IgD-negative memory B cell (primary cell): ENCODE results near the gene FGF6. TPM values are rescaled to one million over a fixed set of nuclear protein-coding genes. Genes with fewer than 3 reads are reported as not detected.
"Not testable (repeated sequence)": the region's sequence is repeated elsewhere in the genome, so short reads cannot be mapped to it uniquely, and the experiment has no call there.

Experiments used
- H3K27ac Mint-ChIP-seq, 3 donors: one replicate each; pipeline ENCODE4 v1.8.0; 2020 to 2022; ENCODE audit warnings: mild to moderate bottlenecking in 3 of 3, mixed read lengths in 3 of 3, moderate library complexity in 1 of 3
- H3K27me3 Mint-ChIP-seq: one replicate; pipeline ENCODE4 v1.8.0; 2021; ENCODE audit warnings: mixed read lengths
- H3K36me3 Mint-ChIP-seq: one replicate; pipeline ENCODE4 v1.8.0; 2020; ENCODE audit warnings: mild to moderate bottlenecking, mixed read lengths
- H3K4me1 Mint-ChIP-seq, 3 donors: one replicate each; pipeline ENCODE4 v1.8.0; 2020 to 2022; ENCODE audit warnings: mixed read lengths in 3 of 3, mild to moderate bottlenecking in 1 of 3
- H3K4me3 Mint-ChIP-seq, 4 donors: one replicate each; pipeline ENCODE4 v1.8.0; 2020 to 2022; ENCODE audit warnings: mild to moderate bottlenecking in 4 of 4, mixed read lengths in 4 of 4, moderate library complexity in 3 of 4
- H3K9me3 Mint-ChIP-seq, 3 donors: one replicate each; pipeline ENCODE4 v1.8.0; 2020 to 2021; ENCODE audit warnings: mixed read lengths in 3 of 3, mild to moderate bottlenecking in 1 of 3
- polyA plus RNA-seq: library from polyadenylated mRNA; unstranded; fragments of 300-500 nt; fragmentation: Illumina TruSeq; gene quantifications from one replicate; pipeline ENCODE4 v1.2.3, GENCODE V29; 2021

FGF6 gene
- not detected for polyA plus RNA-seq

GRCh38 chr12:4445156-4446101 lies at the start of gene FGF6:
Gene FGF6 (minus strand): TSS chr12:4445815. CDS start chr12:4445570, 245 bp downstream.
- H3K36me3 Mint-ChIP-seq, result peaks cover 1% of the 10 kb centered on the region
- H3K4me1 Mint-ChIP-seq, result peaks cover 1 to 5% (median 3%) of the 10 kb centered on the region in 3 donors
- H3K27ac Mint-ChIP-seq, result no peak within 1 kb of the TSS
- peaks cover 0 to 3% (median 0%) of the 10 kb centered on the region in 3 donors for H3K9me3 Mint-ChIP-seq
- peaks cover 35% of the 10 kb centered on the region for H3K27me3 Mint-ChIP-seq
- no peak within 1 kb of the TSS for H3K4me3 Mint-ChIP-seq

- no peaks in the 10 kb centered on the region for H3K9me3 Mint-ChIP-seq
- H3K36me3 Mint-ChIP-seq, result peaks cover 7% of the 10 kb centered on the region
- no peak overlapping the region for H3K4me3 Mint-ChIP-seq
- no peak overlapping the region for H3K27ac Mint-ChIP-seq
- H3K4me1 Mint-ChIP-seq, result no peaks in the 10 kb centered on the region
- no peaks in the 10 kb centered on the region for H3K27me3 Mint-ChIP-seq
Observed at GRCh38 chr12:4490973-4491372, 45.4 kb upstream of the FGF6 start.

GRCh38 chr12:4489556-4489955 lies 43.9 kb upstream of the FGF6 start:
- no peak overlapping the region for H3K27ac Mint-ChIP-seq
- H3K36me3 Mint-ChIP-seq, result peaks cover 7% of the 10 kb centered on the region
- H3K9me3 Mint-ChIP-seq, result no peaks in the 10 kb centered on the region
- H3K27me3 Mint-ChIP-seq, result no peaks in the 10 kb centered on the region
- H3K4me1 Mint-ChIP-seq, result peaks cover 0 to 7% (median 0%) of the 10 kb centered on the region in 3 donors
- no peak overlapping the region for H3K4me3 Mint-ChIP-seq

GRCh38 chr12:4486980-4487379 lies 41.4 kb upstream of the FGF6 start:
- Mint-ChIP-seq H3K36me3 (peaks cover 9% of the 10 kb centered on the region), H3K4me3 (no peak overlapping the region), H3K9me3 (no peaks in the 10 kb centered on the region), H3K27ac (peak overlapping the region in 1 of 3 donors; percentile 2), H3K27me3 (no peaks in the 10 kb centered on the region), H3K4me1 (peaks cover 0 to 8% (median 0%) of the 10 kb centered on the region in 3 donors)

GRCh38 chr12:4486049-4486699 lies 40.6 kb upstream of the FGF6 start:
- Mint-ChIP-seq H3K27ac (no peak overlapping the region), H3K36me3 (peaks cover 9% of the 10 kb centered on the region), H3K27me3 (no peaks in the 10 kb centered on the region), H3K4me1 (peaks cover 0 to 8% (median 0%) of the 10 kb centered on the region in 3 donors), H3K9me3 (no peaks in the 10 kb centered on the region), H3K4me3 (no peak overlapping the region)

- Mint-ChIP-seq H3K27ac (peak overlapping the region in 1 of 3 donors; percentile 63), H3K4me1 (peaks cover 0 to 8% (median 0%) of the 10 kb centered on the region in 3 donors), H3K9me3 (peaks cover 0 to 5% (median 5%) of the 10 kb centered on the region in 3 donors), H3K4me3 (no peak overlapping the region), H3K27me3 (peaks cover 2% of the 10 kb centered on the region), H3K36me3 (peaks cover 4% of the 10 kb centered on the region)
Observed at GRCh38 chr12:4483885-4484823, 38.5 kb upstream of the FGF6 start.

GRCh38 chr12:4482936-4483335 lies 37.3 kb upstream of the FGF6 start:
- H3K4me3 Mint-ChIP-seq, result no peak overlapping the region
- peaks cover 0 to 8% (median 0%) of the 10 kb centered on the region in 3 donors for H3K4me1 Mint-ChIP-seq
- peaks cover 2% of the 10 kb centered on the region for H3K36me3 Mint-ChIP-seq
- no peak overlapping the region for H3K27ac Mint-ChIP-seq
- peaks cover 2% of the 10 kb centered on the region for H3K27me3 Mint-ChIP-seq
- H3K9me3 Mint-ChIP-seq, result peaks cover 4 to 11% (median 9%) of the 10 kb centered on the region in 3 donors

GRCh38 chr12:4478933-4479332 lies 33.3 kb upstream of the FGF6 start:
- Mint-ChIP-seq H3K27me3 (peaks cover 8% of the 10 kb centered on the region), H3K27ac (no peak overlapping the region), H3K36me3 (peaks cover 4% of the 10 kb centered on the region), H3K4me1 (no peaks in the 10 kb centered on the region), H3K4me3 (no peak overlapping the region), H3K9me3 (peaks cover 4 to 15% (median 9%) of the 10 kb centered on the region in 3 donors)

GRCh38 chr12:4477129-4477528 lies 31.5 kb upstream of the FGF6 start:
- Mint-ChIP-seq H3K27ac (no peak overlapping the region), H3K36me3 (peaks cover 3% of the 10 kb centered on the region), H3K27me3 (peaks cover 10% of the 10 kb centered on the region), H3K4me1 (no peaks in the 10 kb centered on the region), H3K9me3 (peaks cover 4 to 15% (median 9%) of the 10 kb centered on the region in 3 donors), H3K4me3 (peak overlapping the region in 1 of 4 donors; percentile 26)

- Mint-ChIP-seq H3K27ac (no peak overlapping the region), H3K27me3 (peaks cover 6% of the 10 kb centered on the region), H3K4me3 (no peak overlapping the region), H3K9me3 (no peaks in the 10 kb centered on the region), H3K4me1 (no peaks in the 10 kb centered on the region), H3K36me3 (peaks cover 3% of the 10 kb centered on the region)
Observed at GRCh38 chr12:4472046-4472445, 26.4 kb upstream of the FGF6 start.

GRCh38 chr12:4471256-4471655 lies 25.6 kb upstream of the FGF6 start:
- Mint-ChIP-seq H3K27me3 (peaks cover 3% of the 10 kb centered on the region), H3K4me1 (no peaks in the 10 kb centered on the region), H3K36me3 (peaks cover 3% of the 10 kb centered on the region), H3K9me3 (no peaks in the 10 kb centered on the region), H3K4me3 (no peak overlapping the region), H3K27ac (no peak overlapping the region)

GRCh38 chr12:4468994-4469393 lies 23.4 kb upstream of the FGF6 start:
- Mint-ChIP-seq H3K27me3 (peaks cover 7% of the 10 kb centered on the region), H3K9me3 (no peaks in the 10 kb centered on the region), H3K4me3 (no peak overlapping the region), H3K27ac (no peak overlapping the region), H3K36me3 (no peaks in the 10 kb centered on the region), H3K4me1 (no peaks in the 10 kb centered on the region)

- H3K4me1 Mint-ChIP-seq, result no peaks in the 10 kb centered on the region
- no peaks in the 10 kb centered on the region for H3K9me3 Mint-ChIP-seq
- H3K27ac Mint-ChIP-seq, result no peak overlapping the region
- no peaks in the 10 kb centered on the region for H3K36me3 Mint-ChIP-seq
- H3K4me3 Mint-ChIP-seq, result no peak overlapping the region
- peaks cover 6% of the 10 kb centered on the region for H3K27me3 Mint-ChIP-seq
Observed at GRCh38 chr12:4460761-4461160, 15.1 kb upstream of the FGF6 start.

- H3K4me3 Mint-ChIP-seq, H3K27ac Mint-ChIP-seq, H3K36me3 Mint-ChIP-seq, H3K4me1 Mint-ChIP-seq: not testable (repeated sequence)
- Mint-ChIP-seq H3K27me3 (peaks cover 24% of the 10 kb centered on the region), H3K9me3 (peaks cover 0 to 16% (median 11%) of the 10 kb centered on the region in 3 donors)
Observed at GRCh38 chr12:4455849-4456248, 10.2 kb upstream of the FGF6 start.
